HG03558 (cell line): ENCODE results near the gene SRP68.
"Not testable (repeated sequence)": the region's sequence is repeated elsewhere in the genome, so short reads cannot be mapped to it uniquely, and the experiment has no call there.

ENCODE experiments used
- ATAC-seq: cut with Tn5 transposase; IDR thresholded peaks from one replicate; pipeline ENCODE4 v1.9.1; 2021; ENCODE audit warnings: moderate number of reproducible peaks; ENCODE audit not compliant: unreplicated experiment; ENCODE audit errors: extremely low read depth

SRP68 gene

GRCh38 chr17:76049239-76049638 is 23.1 kb downstream of the SRP68 start:
- ATAC-seq = no peak

GRCh38 chr17:76048711-76049110 is 23.6 kb downstream of the SRP68 start:
- ATAC-seq = no peak

GRCh38 chr17:76048025-76048605 is 24.2 kb downstream of the SRP68 start:
- no peak for ATAC-seq

DNA sequence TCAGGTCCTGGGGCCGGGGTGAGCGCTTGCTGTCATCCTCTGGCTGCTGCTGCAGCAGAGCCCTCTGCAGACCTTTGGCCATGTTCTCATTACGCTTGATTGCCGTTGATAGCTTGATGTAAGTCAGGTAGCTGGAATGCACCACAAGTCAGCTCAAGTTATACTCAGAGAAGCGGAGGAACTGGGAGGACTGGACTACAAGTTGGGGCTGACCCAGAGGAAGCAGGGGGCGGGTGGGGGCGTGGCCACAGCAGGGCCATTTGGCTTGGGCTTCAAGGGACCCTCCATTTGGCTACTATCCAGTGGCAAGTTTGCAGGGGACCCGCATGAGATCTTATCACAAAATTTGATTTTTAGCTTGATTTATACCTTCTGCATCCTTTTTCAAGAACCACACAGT is 26.3 kb downstream of the SRP68 start:
- no peak for ATAC-seq

GRCh38 chr17:76044475-76045007 is 27.8 kb downstream of the SRP68 start:
- ATAC-seq = not testable (repeated sequence)

DNA sequence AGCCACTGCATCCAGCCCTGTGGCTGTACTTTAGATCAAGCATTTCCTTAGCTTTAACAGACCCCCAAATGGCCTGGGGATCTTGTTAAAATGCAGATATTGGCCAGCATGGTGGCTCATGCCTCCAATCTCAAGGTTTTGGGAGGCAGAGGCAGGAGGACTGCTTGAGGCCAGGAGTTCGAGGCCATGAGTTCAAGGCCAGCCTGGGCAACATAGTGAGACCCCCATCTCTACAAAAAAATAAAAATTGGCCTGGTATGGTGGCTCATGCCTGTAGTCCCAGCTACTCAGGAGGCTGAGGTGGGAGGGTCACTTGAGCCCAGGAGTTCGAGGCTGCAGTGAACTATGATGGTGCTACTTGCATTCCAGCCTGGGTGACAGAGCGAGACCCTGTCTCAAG is 29.4 kb downstream of the SRP68 start:
- ATAC-seq = not testable (repeated sequence)

DNA sequence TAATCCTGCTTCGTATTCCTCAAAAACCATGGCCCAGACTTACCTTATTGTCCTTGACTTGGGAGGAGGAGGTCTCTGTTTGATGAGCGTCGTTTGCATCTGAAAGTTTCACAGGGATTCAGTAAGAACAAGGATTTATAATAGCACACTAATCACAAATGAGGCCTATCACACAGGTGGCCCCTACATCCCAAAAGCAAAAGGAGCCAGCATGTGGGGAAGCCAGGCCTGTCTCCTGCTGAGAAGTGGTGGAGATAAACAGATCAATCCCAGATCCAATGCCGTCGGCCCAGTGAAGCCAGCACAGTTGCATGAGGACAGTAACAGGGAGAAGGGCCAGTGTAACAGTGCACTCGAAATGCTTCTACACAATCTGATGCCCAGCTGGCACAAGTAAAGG is 31.9 kb downstream of the SRP68 start:
- ATAC-seq = no peak

DNA sequence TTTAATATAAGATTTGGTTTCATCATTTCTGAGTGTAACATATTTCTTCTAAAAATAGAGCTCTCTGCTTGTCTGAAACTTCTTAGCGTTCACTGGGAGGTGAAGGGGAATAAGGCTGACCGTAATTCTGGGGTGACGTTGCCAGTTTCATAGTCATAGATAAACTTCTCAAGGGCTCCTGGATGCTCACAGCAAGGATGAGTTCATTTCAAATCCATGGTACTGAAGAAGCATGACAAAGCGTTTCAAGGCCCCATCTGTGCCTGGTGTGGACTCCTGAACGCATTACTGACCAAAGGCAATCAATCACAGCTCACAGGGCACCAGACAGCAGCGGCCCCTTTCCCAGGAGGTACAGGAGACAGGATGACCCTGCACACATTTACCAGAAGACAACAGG is 33.2 kb downstream of the SRP68 start:
- no peak for ATAC-seq

- no peak for ATAC-seq
Observed at GRCh38 chr17:76038050-76038449, 34.3 kb downstream of the SRP68 start.

GRCh38 chr17:76036497-76037261 is 35.6 kb downstream of the SRP68 start:
- ATAC-seq = no peak

DNA sequence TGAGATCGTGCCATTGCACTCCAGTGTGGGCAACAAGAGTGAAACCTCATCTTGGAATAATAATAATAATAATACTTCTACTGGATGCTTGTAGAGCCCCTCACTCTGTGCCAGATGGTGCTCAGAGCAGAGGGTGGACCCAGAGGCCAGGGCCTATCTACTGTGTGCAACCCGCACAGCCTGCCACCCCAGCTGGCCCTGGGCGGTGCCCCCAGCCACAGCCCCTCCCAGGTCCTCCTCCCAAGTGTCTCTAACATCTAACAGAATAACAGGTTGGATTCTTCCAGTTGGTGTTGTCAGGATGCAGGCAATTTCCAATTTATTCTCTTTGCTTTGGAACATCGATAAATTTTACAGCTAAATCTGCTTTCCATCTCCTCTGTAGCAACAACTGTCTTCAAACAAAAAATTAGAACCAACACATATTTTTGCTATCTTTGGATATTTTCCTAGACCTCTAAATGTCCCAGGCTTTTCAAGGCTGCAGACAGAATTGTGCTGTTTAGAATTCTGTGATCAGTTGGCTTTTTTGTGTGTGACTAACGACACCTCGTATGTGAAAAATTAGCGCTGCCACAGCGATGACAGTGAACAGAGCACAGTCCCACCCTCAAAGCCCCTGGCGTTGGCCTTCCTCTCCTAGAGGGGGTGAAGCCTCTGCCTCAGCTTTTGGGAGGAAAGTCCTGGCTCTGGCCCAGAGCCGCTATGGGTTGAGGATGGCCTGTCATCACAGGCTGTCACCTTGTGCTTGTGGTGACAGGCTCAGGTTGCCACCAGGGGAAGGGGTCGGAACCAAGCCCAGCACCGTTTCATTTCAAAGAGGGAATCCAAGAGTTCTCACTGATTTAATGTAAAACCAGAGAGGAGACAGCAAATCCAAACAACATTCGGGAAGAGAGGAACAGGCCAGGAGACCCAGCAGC is 37.6 kb downstream of the SRP68 start:
- ATAC-seq = no peak

DNA sequence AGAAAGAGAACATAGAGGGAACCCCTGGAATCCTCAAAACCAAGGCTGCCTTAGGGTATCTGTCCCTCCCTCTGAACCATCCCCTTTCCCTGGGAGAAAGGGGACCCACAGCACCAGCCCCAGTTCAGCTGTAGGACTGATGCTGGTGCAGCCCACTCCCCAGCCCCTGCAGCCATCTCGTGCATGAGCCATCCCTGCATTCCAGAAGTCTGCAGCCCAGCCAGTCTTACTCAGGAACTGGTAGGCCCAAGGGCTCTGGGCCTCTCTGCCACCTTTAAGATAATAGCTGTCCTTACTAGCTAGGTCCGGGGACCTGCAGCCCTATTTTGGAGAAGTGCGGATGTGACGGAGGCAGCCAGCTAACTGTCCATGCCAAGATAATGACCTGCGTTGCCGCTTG is 39.2 kb downstream of the SRP68 start:
- no peak for ATAC-seq

DNA sequence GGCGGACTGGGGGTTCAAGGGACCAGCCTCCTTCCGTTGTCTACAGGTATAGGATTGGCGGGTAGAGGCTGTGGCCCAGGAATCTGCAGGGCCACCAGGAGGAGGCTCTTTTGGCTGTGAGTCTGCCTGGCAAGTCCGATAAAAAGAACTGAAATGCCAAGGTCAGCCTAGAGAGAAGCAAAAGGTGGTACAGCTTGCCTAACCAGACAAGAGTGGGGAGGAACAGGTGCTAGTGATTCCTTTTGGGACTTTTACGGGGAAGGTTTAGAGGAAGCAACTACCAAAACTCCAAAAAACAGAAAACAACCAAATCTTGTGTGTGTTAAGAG is 39.6 kb downstream of the SRP68 start:
- ATAC-seq = no peak

DNA sequence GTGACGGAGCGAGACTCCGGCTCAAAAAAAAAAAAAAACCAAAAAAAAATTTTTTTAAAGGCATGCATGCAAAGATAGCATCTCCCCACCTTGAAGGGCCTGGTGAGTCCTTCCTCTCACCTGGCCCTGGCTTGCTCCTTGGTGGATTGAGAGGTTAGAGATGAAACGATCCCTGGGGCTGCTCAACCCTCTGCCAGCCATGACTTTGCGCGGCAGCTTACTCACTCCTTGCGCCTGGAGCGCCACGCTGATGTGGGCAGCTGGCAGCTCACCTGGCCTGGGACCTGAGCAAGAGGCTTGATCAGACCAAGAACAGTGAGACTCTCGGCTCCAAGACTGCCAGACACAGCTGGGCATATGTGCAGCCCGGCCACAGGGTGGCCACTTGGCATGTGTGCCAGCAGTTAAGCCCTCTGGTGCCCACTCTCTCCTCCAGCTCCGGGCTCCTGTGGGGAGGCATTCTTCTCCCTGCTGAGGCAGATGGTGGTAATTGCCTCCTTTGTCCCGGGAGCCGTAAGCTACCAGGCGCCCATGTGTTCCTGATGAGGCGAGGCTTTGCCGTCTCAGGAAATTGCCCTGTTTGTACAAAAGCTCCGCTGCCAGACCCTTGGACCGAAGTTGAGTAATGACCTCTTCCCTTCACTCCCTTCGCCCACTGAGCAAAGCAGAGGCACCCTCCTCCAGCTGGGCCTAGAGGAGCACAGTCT is 40.1 kb downstream of the SRP68 start:
- ATAC-seq = no peak

- ATAC-seq = no peak
Observed at GRCh38 chr17:76027159-76027839, 45.0 kb downstream of the SRP68 start, which contains the start of gene EVPL. TSS of gene EVPL (minus strand) at chr17:76027306. CDS start at chr17:76027198, 108 bp downstream.

GRCh38 chr17:76026714-76027158 is 45.6 kb downstream of the SRP68 start:
- no peak for ATAC-seq

- no peak for ATAC-seq
Observed at GRCh38 chr17:76025294-76025693, 47.0 kb downstream of the SRP68 start.

- ATAC-seq = no peak
Observed at GRCh38 chr17:76024353-76024752, 48.0 kb downstream of the SRP68 start.

- no peak for ATAC-seq
Observed at GRCh38 chr17:76023900-76024237, 48.4 kb downstream of the SRP68 start.
